ENCODE measurements around the gene AXIN1. TPM values are rescaled to one million over a fixed set of nuclear protein-coding genes. Genes with fewer than 3 reads are reported as not detected.
A peak's percentile ranks its signal among the peaks of the same experiment; 100 is the strongest.
"Not testable (repeated sequence)": the region's sequence is repeated elsewhere in the genome, so short reads cannot be mapped to it uniquely, and the experiment has no call there.

Gene AXIN1
- total RNA-seq, 4 donors from 2014 or later: 34.3 to 38.4 (median 37.2) TPM

DNA sequence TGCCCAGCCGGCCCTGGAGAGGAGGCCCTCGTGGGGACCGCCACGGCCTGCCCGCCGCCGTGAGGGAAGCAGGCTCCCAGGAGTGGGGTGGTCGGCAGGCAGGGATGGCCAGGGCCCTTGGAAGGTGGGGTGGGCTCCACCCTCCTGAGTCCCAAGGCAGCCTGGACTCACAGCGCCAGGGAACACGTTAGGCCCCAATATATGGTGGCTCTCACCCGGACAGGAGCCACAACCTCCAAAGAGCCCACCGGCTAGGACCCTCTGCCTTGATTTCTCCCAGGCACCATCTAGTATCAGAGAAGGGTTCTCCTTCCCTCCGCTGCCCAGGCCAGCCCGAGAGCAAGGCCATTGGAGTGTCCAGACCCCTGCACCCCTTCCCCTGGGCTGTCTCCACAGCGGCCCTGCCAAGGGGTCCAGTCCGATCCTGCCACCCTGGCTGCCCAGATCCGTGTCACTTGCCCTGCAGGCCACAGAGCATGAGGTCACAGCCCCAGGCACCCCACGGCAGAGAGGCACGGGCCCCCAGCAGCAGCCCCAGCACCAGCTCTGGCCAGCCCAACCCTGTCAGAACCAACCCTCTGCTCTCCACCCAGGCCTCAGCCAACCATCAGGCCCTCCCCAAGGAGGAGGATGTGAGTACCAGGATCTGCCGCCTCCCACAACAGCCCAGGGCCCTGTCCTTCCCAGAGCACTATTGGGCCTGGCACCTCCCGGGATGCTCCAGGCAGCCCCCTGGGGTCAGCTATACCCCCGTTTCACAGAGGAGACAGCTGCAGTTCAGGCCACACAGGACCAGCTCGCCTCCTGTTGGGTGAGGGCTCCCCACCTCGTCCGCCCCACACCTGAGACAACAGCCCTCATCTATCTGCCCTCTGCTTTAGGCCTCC, 1.1 kb upstream of the AXIN1 start:
- DNase-seq (ENCODE audit: low spot score in 2 of 2): peak; percentile 76 to 80
- TF ChIP-seq EP300 (IDR thresholded peaks at IDR 0.05): no peak
- TF ChIP-seq, protein P1, sequence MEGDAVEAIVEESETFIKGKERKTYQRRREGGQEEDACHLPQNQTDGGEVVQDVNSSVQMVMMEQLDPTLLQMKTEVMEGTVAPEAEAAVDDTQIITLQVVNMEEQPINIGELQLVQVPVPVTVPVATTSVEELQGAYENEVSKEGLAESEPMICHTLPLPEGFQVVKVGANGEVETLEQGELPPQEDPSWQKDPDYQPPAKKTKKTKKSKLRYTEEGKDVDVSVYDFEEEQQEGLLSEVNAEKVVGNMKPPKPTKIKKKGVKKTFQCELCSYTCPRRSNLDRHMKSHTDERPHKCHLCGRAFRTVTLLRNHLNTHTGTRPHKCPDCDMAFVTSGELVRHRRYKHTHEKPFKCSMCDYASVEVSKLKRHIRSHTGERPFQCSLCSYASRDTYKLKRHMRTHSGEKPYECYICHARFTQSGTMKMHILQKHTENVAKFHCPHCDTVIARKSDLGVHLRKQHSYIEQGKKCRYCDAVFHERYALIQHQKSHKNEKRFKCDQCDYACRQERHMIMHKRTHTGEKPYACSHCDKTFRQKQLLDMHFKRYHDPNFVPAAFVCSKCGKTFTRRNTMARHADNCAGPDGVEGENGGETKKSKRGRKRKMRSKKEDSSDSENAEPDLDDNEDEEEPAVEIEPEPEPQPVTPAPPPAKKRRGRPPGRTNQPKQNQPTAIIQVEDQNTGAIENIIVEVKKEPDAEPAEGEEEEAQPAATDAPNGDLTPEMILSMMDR (IDR thresholded peaks at IDR 0.05): no peak
- TF ChIP-seq POLR2A (IDR thresholded peaks at IDR 0.05): no peak
- no peak for TF ChIP-seq POLR2AphosphoS5 (IDR thresholded peaks at IDR 0.05)

DNA sequence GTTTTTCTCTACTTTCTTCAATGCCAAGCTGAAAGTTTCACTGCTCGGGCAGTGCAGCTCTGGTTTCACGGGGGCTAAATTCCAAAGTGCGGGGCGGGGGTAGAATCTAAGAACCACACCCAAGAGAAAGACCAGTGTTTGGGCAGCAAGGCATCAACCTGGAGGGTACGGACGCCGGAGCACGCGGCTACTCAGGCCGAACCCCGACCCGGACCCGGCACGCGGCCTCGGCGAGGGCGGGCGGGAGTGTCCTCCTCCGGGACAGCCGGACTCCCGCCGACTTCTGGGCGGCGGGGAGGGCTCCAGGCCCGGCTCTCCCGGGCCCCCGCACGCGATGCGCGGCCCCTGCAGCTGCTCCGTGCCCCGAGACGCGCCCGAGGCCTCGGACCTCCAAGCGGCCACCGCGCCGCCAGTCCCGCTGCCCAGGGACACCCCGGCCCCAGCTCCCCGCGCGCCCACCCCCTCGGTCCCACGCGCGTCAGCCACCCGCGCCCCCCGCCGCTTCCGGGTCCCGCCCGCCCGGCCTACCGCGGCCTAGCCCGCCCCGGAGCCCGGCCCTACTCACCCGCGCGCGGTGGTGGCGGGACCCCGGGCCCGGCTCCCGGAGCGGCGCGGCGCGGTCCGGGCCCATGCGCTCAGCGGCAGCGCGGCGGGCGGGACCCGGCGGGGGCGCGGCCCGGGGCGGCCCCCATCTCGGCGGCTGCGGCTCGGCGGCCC, 561 bp downstream of the AXIN1 start:
- Histone ChIP-seq H3K27ac (peak overlapping the region; percentile 64), H3K27me3 (no peaks in the 10 kb centered on the region), H3K4me1 (peaks cover 33% of the 10 kb centered on the region), H3K4me3 (peak overlapping the region; percentile 90), H3K9me3 (no peaks in the 10 kb centered on the region), H3K36me3 (peaks cover 5% of the 10 kb centered on the region)
- TF ChIP-seq, protein P1 (IDR thresholded peaks at IDR 0.05): no peak
- TF ChIP-seq POLR2A (IDR thresholded peaks at IDR 0.05) (no peak), EP300 (IDR thresholded peaks at IDR 0.05) (no peak), POLR2AphosphoS5 (IDR thresholded peaks at IDR 0.05) (no peak)
- DNase-seq (ENCODE audit: low spot score in 2 of 2): peak in 1 of 2 donors; percentile 73
- WGBS: 2% methylated on average over 13 of the region's 95 CpGs

More for the DNA sequence above, 1.1 kb upstream of the AXIN1 start:
- Histone ChIP-seq H3K9me3 (no peaks in the 10 kb centered on the region), H3K27me3 (no peaks in the 10 kb centered on the region), H3K4me1 (peaks cover 28% of the 10 kb centered on the region), H3K4me3 (peak overlapping the region; percentile 90), H3K36me3 (no peaks in the 10 kb centered on the region), H3K27ac (peak overlapping the region; percentile 51)
- 87% methylated on average over 14 of the region's 25 CpGs for WGBS

DNA sequence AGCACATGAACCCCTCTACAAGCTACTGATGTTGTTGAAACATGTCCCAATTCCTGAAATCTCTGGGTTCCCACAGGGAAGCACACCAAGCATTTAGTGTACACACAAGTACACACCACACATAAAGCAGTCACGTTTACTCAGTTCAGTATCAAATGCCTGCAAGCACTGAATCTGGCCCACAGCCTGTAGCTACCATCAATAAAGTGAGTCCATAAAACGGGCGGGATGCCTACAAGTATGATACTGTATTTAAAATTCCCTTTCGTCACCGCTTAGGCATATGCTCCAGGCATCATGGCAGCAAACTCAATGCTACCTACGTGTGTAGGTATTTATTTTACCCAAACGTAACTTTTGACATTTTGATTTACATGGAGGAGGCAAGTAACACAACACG, 2.3 kb downstream of the AXIN1 start:
- WGBS: 74% methylated on average over 8 of the region's 8 CpGs
- Histone ChIP-seq H3K27me3 (no peaks in the 10 kb centered on the region), H3K36me3 (peaks cover 13% of the 10 kb centered on the region), H3K4me1 (peaks cover 33% of the 10 kb centered on the region), H3K9me3 (no peaks in the 10 kb centered on the region), H3K27ac (no peak overlapping the region), H3K4me3 (no peak overlapping the region)
- TF ChIP-seq POLR2AphosphoS5 (IDR thresholded peaks at IDR 0.05) (no peak), POLR2A (IDR thresholded peaks at IDR 0.05) (no peak), EP300 (IDR thresholded peaks at IDR 0.05) (no peak)
- TF ChIP-seq, protein P1 (IDR thresholded peaks at IDR 0.05): no peak
- no peak for DNase-seq (ENCODE audit: low spot score in 2 of 2)

DNA sequence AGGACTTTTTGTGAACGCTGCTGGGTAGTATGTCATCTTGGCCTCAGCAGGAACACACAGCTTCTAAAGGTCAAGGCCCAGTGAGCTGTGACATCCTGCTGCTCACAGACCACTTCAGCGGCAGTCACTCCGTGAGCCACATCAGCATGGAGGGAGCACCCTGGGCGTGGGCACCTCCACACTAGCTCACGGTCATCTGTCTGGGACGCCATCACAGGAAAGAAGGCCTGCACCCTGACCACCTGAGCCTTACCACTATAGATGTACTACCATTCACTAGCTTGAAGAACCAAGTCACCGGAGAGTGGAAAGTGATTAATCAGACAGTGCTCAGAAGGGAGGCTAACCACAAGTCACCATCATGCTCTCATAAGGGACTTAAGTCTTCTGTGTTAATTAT, 3.3 kb downstream of the AXIN1 start:
- Histone ChIP-seq H3K27ac (no peak overlapping the region), H3K36me3 (peaks cover 19% of the 10 kb centered on the region), H3K4me3 (no peak overlapping the region), H3K9me3 (no peaks in the 10 kb centered on the region), H3K4me1 (peaks cover 29% of the 10 kb centered on the region), H3K27me3 (no peaks in the 10 kb centered on the region)
- DNase-seq (ENCODE audit: low spot score in 2 of 2): no peak
- no peak for TF ChIP-seq EP300 (IDR thresholded peaks at IDR 0.05)
- 96% methylated on average over 6 of the region's 7 CpGs for WGBS

DNA sequence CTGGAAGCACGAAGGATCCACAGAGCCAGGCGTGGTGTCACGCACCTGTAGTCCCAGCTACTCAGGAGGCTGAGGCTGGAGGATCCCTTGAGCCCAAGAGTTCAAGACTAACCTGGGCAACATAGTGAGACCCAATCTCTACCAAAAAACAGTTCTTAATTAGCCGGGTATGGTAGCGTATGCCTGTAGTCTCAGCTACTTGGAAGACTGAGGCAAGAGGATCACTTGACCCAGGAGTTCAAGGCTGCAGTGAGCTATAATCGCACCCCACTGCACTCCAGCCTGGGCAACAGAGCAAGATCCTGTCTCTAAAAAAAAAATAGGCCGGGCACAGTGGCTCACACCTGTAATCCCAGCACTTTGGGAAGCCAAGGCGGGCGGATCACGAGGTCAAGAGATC, 4.0 kb downstream of the AXIN1 start:
- peaks cover 22% of the 10 kb centered on the region for H3K4me1 ChIP-seq
- peaks cover 23% of the 10 kb centered on the region for H3K36me3 ChIP-seq
- H3K4me3 ChIP-seq; H3K27me3 ChIP-seq; H3K27ac ChIP-seq; H3K9me3 ChIP-seq; DNase-seq (ENCODE audit: low spot score in 2 of 2): not testable (repeated sequence)
- 96% methylated on average over 8 of the region's 10 CpGs for WGBS

DNA sequence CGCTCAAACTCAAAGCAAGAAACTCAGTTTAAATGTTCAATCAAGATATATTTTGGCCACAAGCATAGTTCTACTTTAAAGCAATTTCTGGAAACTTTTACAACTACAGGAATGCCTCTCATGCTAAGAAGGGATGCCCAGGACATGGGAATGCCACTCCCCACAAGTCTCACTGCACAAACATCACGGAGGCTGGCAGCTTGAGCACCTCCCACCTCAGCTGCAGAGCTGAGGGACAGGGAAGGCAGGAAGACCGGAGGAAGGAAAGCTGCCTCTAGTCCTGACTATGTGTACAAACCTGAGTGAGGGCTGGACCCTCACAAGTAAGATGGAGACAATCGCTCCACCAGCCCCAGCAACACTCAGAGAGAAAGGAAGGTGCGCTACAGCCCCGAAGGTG, 5.3 kb downstream of the AXIN1 start:
- TF ChIP-seq POLR2A (IDR thresholded peaks at IDR 0.05) (no peak), EP300 (IDR thresholded peaks at IDR 0.05) (no peak), POLR2AphosphoS5 (IDR thresholded peaks at IDR 0.05) (no peak)
- TF ChIP-seq, protein P1 (IDR thresholded peaks at IDR 0.05): no peak
- WGBS: 88% methylated on average over 6 of the region's 6 CpGs
- Histone ChIP-seq H3K36me3 (peaks cover 31% of the 10 kb centered on the region), H3K4me1 (peaks cover 19% of the 10 kb centered on the region), H3K27me3 (no peaks in the 10 kb centered on the region), H3K27ac (no peak overlapping the region), H3K9me3 (no peaks in the 10 kb centered on the region), H3K4me3 (no peak overlapping the region)
- DNase-seq (ENCODE audit: low spot score in 2 of 2): no peak
